NCI-H774 (cell line): Measurements from ENCODE around the gene PRKG2.

ENCODE experiments used
- DNase-seq: peaks from one replicate; lab custom pipeline; 2025; lab: John Stamatoyannopoulos, UW

The PRKG2 gene

DNA sequence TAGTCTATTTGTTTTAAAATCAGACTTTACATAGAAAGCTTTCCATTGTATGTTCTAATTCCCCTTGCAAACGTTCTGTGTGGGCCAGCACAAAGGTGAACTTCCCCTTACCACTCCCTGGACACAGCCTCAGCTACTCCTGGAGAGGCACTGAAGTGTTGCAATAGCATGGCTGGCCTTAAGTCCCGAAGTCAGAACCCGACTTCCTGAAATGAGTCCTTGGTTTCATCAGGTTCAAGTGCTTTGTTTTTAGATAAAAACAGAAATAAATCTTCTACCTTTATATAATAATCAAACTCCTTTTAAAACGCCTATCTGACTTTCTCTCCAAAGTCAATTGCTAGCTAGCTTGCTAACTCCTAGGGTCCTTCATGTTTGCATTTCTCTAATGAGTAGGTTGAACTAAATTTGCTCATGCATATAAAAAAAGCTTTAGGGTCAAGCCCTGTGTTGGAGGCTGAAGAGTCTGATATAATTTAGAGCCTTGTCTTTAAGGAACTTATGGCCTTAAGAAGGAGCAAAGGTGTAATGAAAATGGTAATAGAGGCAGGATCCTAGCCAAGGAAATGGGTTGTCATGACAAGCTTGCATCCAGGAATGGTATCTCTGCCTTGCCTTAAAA is 175.6 kb downstream of the PRKG2 start:
- DNase-seq = no peak

DNA sequence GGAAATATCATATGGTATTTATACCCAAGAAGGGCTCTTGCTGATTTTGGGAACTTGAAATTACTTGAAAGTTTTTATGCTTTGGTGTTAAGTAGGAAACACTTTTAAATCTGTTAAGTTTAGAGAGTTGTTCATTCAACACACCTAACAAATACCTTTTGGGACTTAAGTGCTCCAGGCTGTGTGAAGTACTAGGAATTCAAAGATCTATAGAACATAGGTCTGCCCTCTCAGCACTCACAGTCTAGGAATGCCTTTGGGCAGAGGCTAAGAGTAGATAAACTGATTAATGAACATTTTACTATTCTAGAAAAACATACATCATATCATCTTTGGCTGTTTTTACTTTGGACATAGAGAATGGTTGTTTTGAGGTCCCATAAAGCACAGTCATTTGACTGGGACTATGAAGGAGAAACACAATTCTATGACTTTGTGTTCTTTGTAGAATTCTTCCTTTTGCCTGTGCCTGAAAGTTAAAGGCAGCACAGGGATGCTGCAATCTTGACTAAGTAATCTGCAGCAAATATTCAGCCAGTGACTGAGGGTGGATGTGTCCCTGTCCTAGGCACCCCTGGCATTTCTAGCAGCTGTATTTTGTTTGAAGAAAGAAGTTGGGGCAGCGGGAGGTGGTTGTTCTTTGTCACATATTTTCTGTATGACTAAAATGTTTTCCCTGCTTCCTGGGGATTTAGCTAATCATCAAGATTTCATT is 176.2 kb downstream of the PRKG2 start:
- no peak for DNase-seq
